CD4-positive, alpha-beta T cell treated with Interleukin-6 for 4 hours (primary cell): Measurements from ENCODE around the gene DOCK4.
"Not testable (repeated sequence)": the region's sequence is repeated elsewhere in the genome, so short reads cannot be mapped to it uniquely, and the experiment has no call there.

Experiments
- DNase-seq: peaks from one replicate; pipeline ENCODE4 v3.0.0-alpha.2; 2020; ENCODE audit warnings: mixed read lengths

Gene DOCK4

GRCh38 chr7:112132051-112132694 lies 74.0 kb downstream of the DOCK4 start:
- no peak for DNase-seq

DNA sequence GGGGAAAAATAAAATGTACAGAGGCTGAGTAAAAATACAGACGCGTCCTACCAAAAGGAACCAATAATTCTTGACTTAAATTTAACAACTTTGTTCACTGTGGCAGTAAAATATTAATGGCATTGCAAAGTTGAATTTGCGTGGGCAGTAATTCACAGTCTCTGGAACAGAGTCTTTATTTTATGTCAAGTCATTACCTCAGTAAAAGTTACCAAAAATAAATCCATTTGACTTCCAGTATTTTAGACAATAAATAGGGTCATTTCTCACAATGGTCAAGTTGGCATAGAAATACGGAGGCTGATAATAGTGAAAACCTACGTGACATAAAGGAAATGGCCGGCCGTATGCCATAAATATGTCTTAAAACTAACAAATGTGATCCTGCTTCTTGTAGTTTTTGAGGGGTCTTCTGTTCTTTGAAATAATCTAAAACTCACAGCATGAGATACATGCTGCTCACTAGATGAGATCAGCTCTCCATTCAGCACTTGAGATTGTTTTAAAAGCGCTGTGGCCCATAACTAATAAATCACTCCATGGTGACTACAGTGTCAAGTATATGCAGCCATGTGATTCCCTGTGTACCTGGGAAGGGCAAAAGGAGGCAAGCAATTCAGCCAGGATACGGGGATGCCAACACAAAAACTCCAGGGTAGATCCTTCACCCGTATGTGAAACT lies 75.3 kb downstream of the DOCK4 start:
- no peak for DNase-seq

DNA sequence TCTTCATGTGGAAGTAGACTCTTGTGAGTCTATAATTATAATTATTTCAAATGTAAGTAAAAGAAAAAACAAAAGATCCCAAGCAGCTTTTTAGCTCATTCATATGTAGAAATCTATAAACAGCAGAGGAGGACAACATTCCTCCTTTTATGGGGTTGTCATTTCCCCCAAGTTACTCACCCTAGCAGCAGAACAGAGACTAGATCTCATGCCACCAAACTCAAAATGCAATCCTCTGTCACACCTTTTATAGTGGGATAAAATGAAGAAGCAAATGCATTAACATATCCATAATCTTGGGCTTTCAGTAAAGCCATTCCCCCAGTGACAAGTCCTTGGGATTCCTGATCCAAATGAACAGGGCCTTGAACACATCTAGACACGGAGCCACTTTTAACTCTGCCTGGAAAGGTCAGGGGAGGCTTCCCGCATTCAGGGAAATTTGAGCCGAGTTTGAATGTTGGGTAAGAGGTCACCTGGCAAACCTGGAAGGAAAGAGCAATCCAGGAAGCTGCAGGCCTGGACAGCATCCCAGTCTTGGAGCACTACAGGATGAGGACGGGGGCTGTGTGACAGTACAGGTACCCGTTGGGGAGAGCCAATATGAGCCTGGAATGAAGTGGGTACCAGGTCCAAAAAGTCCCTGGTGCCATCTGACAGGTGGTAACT lies 76.4 kb downstream of the DOCK4 start:
- DNase-seq, result no peak

- not testable (repeated sequence) for DNase-seq
Observed at GRCh38 chr7:112128461-112129425, 77.5 kb downstream of the DOCK4 start.

DNA sequence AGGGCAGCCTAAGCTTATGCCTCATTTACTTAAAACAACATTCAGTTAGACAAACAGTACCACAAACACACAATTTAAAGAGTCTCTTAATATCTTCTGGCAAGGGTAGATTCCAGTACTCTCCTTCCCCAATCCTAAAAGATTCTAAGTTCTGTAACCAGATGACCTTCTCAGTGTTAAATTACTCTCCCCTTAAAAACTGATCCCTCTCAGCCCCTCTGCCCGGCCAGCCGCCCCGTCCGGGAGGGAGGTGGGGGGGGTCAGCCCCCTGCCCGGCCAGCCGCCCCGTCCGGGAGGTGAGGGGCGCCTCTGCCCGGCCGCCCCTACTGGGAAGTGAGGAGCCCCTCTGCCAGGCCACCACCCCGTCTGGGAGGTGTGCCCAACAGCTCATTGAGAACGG lies 78.2 kb downstream of the DOCK4 start:
- DNase-seq, result not testable (repeated sequence)

DNA sequence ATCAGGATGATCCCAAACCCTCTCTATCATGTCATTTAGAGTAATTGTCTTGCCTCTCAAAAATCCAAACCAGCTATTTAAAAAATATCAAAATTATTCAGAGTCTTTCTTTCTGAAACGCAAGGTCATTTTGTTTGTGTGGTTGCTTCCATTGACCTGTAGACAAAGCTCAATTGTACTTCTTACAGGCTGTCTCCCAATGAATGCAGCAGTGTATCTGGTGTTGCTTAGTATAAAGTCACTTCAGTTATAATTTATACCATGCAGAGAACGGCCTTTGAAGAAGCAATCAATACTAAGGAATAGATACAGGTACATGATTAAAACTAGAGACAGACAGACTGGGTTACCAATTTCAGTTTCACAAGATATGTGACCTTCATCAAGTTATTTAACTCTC lies 80.9 kb downstream of the DOCK4 start:
- no peak for DNase-seq

- no peak for DNase-seq
Observed at GRCh38 chr7:112124061-112124766, 82.0 kb downstream of the DOCK4 start.

DNA sequence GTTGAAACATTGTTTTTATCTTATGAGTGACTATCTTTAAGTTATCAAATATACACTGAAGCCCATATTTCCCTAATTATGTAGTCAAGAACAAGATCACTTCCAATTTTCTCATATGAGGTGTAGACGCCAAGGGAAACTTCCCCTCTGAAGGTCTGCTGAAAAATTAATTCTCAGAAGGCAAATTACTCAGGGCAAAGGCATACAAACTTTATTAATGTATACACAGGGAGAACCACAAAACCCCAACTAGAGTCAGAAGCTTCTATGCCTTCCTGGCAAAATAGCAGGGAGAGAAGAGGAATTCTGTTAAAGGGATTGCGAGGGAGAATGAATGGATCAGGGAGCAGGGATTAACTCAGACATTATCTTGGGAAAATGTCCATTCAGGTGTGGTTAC lies 83.4 kb downstream of the DOCK4 start:
- DNase-seq, result no peak

DNA sequence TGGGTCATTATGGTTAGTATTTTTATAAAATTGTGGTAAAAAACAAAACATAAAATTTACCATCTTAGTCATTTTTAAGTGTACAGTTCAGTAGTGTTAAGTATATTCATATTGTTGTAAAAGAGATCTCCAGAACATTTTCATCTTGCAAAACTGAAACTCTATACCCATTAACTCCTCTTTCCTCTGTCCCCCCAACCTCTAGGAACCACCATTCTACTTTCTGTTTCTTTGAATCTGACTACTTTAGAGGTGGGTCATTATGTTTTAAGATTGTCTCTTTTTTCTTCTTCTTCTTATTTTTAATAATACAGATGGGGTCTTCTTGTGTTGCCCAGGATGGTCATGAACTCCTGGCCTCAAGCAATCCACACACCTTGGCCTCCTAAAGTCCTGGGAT lies 84.1 kb downstream of the DOCK4 start:
- DNase-seq, result no peak

DNA sequence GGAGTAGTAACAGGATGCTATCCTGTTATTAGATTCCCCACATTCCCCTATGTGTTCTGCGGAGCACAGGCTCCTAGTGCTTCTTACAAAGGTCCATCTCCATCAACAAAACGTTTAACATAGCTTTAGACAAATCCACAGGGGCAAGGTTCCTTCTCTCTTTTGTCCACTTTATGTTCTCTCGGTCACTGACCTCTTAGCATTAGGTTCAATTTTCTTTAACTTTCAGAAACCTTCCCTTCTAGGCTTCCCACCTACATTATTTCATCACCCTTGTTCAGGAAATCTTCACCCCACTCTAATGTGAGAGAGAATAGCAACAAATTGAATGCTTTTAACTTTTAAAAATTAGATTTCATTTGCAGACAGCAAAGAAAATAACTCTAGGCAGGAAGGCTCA lies 84.9 kb downstream of the DOCK4 start:
- no peak for DNase-seq

- no peak for DNase-seq
Observed at GRCh38 chr7:112120696-112121217, 85.4 kb downstream of the DOCK4 start.

DNA sequence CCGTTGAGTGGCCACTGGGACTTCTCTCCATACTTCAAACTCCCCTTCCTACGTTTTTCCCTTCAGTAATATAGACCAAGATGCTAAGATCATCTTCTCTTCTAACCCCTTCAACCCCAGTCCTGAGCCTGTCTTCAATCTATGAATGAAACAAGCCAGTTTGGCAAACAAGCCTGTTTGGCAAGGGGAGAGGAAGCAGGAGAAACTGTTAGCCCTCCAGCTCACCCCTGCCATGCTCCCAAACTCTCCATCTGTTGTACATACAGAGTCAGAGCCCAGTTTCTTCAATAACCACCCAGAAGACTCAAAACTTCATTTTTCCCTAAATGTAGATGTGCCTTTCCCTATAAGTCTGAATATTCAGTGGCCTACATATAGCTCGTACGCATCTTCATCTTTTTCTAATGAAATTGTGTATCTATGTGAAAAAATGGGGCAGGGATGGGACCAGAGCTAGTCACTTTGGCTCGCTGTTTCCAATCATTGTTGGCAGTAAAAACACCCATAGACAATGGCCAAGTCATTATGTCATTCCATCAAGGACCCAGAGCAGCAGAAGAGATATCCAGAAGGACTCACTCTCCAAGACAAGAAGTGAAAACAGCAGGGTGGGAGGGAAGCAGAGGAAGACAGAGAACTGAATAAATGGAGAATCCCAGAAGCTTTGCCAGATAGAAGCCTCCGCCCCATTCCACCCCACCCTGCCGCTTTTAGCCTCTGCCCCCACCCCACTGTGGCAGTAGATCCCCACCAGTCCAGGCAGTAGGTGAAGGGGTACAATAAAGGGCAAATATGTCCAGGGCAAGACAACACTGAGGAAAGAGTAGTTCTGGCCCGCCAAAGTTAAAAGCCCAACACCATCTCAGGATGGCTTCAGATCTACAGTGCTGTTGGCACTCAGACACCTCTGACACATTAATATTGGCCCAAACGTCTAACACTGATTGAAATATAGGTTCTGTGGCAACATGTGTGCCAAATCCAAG lies 87.3 kb downstream of the DOCK4 start:
- no peak for DNase-seq

DNA sequence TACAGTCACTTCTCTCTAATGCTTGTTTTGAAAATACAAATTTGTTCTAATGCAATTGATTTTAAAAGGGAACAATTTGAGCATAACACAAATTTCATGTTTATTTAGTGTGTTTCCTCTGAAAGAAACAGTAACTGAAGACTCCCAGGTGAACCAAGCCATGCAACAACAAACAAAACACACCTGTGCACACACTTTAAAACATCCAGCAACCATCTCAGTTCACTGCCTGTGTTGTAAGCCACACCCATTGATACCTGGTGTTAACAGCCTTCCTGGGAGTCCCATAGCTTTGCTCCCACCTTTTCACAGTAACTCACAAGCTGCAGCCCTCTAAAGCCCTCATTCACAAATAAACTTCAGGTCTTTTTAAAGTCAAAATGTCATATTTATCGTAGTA lies 89.3 kb downstream of the DOCK4 start:
- no peak for DNase-seq

DNA sequence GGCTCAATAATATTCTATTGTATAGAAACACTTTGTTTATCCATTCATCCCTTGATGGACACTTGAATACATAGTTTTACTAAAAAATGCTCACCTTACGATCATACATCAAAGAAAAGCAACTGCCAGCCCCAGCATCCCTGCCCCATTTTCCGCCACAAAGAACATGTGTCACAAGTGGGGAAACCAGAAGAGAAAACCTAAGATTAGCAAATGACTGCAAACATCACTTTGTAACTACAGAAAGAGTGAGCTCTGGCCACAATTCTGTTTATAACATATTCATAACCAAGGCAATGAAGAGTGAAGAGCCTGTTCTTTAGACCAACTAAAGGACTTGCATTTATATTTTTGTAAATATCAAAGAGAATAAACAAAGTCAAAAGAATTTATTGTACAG lies 89.8 kb downstream of the DOCK4 start:
- no peak for DNase-seq

- no peak for DNase-seq
Observed at GRCh38 chr7:112115880-112116279, 90.3 kb downstream of the DOCK4 start.

DNA sequence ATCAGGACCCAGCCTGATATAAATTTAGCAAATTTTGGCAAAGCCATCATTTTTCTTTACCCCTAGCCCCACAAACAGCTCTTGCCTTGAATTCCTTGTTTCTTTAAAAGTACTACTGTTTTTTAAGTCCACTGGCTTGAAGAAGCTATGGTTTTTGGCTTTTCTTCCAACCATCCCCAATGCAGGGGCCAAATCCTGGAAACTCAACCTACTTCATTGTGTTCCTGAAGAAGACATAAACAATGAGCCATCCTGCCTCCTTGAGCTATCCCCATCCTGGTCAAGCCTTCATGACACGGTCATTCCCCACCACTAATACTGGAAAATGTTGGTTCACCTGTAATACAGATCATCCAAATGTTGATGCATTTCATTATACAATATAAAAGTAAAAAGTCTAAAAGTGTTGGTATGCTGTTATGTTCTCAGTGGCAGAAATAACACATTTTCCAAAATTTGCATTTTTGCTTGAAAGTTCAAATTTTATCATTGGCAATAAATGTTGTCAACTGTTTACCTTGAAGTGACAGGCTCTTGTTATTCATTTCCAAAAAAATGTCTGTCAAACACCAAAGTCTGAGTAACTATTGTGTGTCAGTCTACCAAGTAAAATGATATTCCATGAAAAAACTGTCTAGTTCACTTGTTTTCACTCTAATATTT lies 92.2 kb downstream of the DOCK4 start:
- DNase-seq, result no peak

- DNase-seq, result no peak
Observed at GRCh38 chr7:112112822-112113255, 93.4 kb downstream of the DOCK4 start.

GRCh38 chr7:112110651-112111050 lies 95.5 kb downstream of the DOCK4 start:
- no peak for DNase-seq

DNA sequence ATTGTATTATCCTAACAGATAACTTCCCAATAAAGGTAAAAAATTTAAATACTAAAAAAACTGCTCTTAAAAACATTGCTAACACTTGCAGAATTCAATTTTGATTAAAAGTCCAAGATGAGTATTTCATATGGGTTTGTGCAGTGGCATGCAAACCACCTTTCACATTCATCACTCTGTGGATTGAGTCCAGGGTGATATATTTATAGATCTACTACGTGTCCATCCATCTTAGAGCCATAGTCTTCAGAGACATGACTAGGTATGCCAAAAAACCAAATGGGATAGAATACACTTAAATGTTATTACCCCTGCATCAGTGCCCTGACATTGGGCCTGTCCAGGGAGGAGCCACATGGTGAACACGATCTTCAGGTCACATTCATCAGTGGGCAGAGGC lies 96.0 kb downstream of the DOCK4 start:
- no peak for DNase-seq

DNA sequence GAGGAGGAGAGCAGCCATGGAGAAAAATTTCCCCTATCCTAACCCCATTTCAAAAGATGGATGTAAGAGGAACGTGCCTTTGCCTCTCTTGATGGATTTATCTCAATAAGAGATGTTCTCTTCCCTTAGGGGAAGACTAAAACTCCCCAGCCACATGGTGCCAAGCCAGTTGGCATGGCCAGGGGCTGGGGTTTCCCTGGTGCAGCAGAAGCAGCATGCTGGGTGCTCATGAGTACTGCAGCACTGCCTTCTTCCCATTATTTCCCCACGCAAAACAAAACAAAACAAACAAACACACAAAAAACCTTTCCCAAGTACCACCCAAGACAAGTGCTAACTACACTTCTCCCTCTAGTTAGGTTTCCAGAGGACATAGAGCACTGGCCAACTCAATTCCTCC lies 97.2 kb downstream of the DOCK4 start:
- no peak for DNase-seq
